Amniotic stem cell (primary cell): Measurements from ENCODE around the gene PPP1R14B.

ENCODE experiments used
- DNase-seq: peaks from one replicate; lab custom pipeline; 2025; lab: John Stamatoyannopoulos, UW

The PPP1R14B gene

DNA sequence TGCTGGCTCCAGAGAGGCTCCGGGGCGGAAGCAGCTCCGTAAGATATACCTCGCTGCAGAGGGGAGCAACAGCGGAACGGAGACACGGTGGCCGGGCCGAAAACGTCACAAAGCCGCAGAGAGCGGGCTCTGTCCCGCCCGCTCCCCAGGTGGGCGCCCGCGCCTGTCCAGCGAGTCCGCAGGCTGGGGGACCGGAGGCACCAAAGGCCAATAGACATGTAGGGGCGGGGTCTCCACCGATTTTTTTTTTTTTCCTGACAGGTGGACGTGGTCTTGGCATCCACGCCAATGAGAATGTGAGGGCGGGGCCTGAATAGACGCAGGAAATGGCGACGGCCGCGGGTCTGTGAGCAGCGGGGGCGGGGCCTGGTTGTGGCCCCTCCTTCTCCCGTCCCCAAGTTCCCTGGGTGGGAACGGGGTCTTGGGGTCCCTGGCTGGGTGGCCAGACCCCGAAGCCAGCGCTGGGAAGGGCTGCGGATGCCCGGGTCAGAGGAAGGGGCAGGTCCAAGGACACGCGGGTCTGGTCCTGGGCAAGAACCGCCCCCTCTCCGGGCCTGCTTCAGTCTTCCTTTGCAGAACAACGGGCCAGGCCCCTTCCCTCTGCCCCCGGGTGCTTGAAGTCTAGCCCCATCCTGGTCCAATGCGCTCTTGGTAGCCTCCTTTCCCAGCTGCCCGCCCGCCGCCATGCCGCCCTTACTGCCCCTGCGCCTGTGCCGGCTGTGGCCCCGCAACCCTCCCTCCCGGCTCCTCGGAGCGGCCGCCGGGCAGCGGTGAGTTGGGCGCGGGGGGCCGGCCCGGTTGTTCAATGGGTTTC lies 16.4 kb downstream of the PPP1R14B start, which contains the start of gene DNAJC4:
Gene DNAJC4 (plus strand): TSS at position 378 of the 814 bp plus-strand sequence. CDS start 307 bp downstream, at position 685.
- peak; percentile 74 for DNase-seq

DNA sequence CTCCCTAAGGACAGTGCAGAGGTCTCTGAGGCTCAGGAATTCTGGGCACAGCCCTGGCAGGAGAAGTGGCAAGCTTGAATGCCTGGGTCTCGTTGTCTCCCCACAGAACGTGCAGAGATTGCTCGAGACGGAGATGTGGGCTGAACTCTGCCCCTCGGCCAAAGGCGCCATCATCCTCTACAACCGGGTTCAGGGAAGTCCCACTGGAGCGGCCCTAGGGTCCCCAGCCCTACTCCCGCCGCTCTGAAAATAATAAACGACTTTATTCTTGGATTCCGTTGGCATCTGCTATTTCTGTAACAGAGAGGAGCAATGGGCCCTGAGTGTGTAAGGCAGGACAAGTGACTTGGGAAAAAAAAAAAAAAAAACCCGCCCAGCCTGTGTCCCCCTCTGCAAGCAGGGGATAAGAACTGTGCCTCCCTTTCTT lies 17.0 kb downstream of the PPP1R14B start:
- DNase-seq: no peak

GRCh38 chr11:64229090-64229743 lies 17.5 kb downstream of the PPP1R14B start:
- no peak for DNase-seq

GRCh38 chr11:64227405-64227956 lies 19.3 kb downstream of the PPP1R14B start:
- DNase-seq: no peak

GRCh38 chr11:64226507-64227051 lies 20.2 kb downstream of the PPP1R14B start:
- DNase-seq: no peak

DNA sequence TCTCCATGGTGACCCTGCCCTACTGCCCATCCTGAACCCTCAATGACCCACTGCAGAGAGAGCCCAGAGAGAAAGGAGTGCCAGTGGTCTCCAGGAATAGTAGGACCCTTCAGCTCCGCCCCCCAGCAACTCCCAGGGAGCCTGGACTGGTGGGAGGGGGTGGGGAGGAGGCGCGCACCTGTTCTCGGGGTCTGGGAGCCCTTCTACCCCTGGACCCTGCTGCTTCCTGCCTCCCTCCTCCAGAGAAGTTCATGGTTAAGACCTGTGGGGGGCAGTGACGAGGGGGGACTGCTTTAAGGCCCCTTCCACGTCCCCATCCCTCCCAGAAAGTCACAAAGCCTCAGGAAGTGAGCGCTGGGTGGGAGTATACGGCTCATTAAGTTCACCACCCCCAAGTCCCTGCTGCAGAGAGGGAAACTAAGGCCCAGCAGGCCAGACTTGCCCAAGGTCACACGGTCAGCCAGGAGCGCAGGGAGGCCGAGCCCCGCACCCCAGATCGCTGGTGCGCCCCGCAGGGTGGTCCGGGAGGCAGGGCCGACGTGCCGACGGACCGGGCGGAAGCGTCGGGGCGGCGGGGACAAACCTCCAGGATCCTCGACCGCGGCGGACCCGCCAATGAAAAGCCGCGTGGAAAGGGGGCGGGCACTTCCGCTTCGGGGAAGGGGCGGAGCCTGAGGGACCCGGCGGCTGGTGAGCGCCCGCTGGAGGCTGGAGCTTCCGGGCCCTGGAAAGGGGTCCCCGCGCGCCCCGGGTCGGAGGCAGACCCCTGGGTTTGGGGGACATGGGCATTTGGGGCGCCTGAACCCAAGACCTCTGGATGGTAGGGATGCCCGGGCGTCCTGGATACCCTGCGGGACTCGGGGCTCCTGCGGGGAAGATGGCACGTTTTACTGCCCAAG lies 20.9 kb downstream of the PPP1R14B start, which contains the start of the genes NUDT22 and TRPT1:
Gene NUDT22 (plus strand): TSS at position 667 of the 899 bp plus-strand sequence. CDS start 379 bp downstream, outside the sequence.
Gene TRPT1 (minus strand): TSS at position 579 of the 899 bp plus-strand sequence. CDS start 326 bp downstream, at position 253.
- DNase-seq: peak; percentile 15

GRCh38 chr11:64224891-64225607 lies 21.7 kb downstream of the PPP1R14B start:
- DNase-seq: no peak

- DNase-seq: no peak
Measured at GRCh38 chr11:64224151-64224890, 22.4 kb downstream of the PPP1R14B start.

DNA sequence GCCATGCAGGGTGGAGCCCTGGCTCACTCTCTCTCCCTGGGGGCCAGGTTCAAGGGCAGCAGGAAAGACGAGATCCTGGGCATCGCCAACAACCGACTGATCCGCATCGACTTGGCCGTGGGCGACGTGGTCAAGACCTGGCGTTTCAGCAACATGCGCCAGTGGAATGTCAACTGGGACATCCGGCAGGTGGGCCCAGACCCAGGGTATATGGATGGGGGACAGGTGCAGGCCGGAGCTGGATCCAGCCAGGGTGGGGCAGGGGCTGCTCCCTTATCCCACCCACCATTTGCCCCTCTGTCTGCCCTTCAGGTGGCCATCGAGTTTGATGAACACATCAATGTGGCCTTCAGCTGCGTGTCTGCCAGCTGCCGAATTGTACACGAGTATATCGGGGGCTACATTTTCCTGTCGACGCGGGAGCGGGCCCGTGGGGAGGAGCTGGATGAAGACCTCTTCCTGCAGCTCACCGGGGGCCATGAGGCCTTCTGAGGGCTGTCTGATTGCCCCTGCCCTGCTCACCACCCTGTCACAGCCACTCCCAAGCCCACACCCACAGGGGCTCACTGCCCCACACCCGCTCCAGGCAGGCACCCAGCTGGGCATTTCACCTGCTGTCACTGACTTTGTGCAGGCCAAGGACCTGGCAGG lies 23.6 kb downstream of the PPP1R14B start:
- no peak for DNase-seq

DNA sequence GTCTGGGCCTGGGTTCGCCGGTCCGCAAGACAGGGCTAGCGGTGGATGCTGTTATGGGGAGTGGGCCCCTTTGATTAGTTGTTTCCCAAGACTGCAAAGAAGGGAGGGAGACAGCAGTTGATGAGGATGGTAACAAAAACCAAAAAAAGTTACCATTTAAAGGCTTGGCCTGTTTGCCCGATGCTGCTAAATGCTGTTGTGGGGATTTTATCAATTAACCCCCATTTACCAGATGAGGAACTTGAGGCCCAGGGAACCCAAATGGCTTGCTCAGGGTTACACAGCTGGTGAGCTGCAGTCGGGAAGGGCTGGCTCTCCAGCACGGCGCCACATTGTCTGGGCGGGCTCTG lies 24.1 kb downstream of the PPP1R14B start:
- no peak for DNase-seq

DNA sequence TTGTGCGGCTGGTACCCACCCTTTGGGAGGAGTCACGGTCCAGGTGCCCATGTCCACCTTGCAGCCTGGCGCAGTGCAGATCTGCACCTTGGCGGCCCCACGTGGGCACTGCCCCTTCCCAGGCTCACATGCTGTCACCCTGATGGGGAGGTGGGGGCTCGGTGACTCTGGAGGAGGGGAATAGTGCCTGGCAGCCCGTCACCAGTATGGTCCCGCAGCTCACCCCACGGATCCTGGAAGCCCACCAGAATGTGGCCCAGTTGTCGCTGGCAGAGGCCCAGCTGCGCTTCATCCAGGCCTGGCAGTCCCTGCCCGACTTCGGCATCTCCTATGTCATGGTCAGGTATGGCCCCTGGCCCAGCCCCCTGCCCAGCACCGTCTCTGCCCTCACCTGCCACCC lies 25.9 kb downstream of the PPP1R14B start:
- no peak for DNase-seq

GRCh38 chr11:64220271-64220670 lies 26.5 kb downstream of the PPP1R14B start:
- DNase-seq: no peak

DNA sequence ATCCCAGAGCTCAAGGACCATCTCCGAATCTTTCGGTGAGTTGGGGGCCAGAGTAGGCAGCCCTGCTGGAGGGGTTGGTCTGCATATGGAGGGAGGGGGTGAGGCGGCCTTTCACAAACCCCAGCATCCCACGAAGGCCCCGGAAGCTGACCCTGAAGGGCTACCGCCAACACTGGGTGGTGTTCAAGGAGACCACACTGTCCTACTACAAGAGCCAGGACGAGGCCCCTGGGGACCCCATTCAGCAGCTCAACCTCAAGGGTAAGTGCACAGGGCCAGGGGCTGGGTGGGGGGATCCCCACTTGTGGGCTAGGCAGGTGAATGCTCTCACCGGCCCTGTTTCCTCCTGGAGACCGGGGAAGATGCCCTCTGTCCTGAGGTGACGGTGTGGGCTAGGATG lies 27.0 kb downstream of the PPP1R14B start:
- no peak for DNase-seq

- no peak for DNase-seq
Measured at GRCh38 chr11:64219354-64219684, 27.4 kb downstream of the PPP1R14B start.

- no peak for DNase-seq
Measured at GRCh38 chr11:64218628-64219353, 28.0 kb downstream of the PPP1R14B start.

GRCh38 chr11:64216879-64217278 lies 29.9 kb downstream of the PPP1R14B start:
- no peak for DNase-seq

- no peak for DNase-seq
Measured at GRCh38 chr11:64211181-64211872, 35.4 kb downstream of the PPP1R14B start.

DNA sequence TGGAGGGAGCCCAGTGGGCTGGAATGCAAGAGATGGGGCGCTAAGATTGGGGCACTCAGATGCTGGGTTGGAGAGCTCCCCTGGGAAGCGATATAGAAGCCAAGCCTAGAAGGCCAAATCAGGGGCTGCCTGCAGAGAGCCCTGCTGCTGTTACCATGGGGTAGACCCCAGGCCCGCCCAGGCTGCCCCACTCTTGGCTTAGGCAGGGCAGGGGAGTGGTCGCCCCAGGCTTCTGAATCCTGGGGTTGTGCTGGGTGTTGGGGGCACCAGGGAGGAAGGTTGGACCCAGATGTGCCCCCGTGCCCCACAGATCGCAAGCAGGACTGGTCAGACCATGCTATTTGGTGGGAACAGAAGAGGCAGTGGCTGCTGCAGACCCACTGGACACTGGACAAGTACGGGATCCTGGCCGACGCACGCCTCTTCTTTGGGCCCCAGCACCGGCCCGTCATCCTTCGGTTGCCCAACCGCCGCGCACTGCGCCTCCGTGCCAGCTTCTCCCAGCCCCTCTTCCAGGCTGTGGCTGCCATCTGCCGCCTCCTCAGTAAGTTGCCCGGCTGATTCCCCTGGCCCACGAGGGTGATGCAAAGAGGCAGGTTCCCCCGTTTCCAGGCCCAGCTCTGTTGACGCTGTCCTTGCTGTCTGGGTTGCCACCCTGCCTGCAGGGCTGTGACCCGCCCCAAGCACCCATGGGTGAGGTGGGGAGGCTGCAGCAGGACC lies 36.3 kb downstream of the PPP1R14B start:
- no peak for DNase-seq
